Esophagus muscularis mucosa (tissue), 4 donors: ENCODE measurements around the gene DRC7. TPM values are rescaled to one million over a fixed set of nuclear protein-coding genes. Genes with fewer than 3 reads are reported as not detected.
"Not testable (repeated sequence)": the region's sequence is repeated elsewhere in the genome, so short reads cannot be mapped to it uniquely, and the experiment has no call there.

Source experiments
- DNase-seq: peaks from one replicate; pipeline ENCODE4 v3.0.0-alpha.2; 2017; ENCODE audit errors: extremely low spot score
- H3K27ac ChIP-seq, 4 donors: fragments of 200-600 bp; sonication (generic); replicated peaks in 1 of 4; 1 replicate in 3 of 4; 2 replicates in 1 of 4; pipeline ENCODE4 v1.5.1; 2016 to 2019; ENCODE audit warnings: mild to moderate bottlenecking in 1 of 4
- H3K27me3 ChIP-seq, 4 donors: fragments of 200-600 bp; sonication (generic); one replicate each; pipeline versions ENCODE4 v1.5.1 to v1.6.0; 2016 to 2019
- H3K36me3 ChIP-seq, 4 donors: fragments of 200-600 bp; sonication (generic); one replicate each; pipeline ENCODE4 v1.5.1; 2016 to 2019
- H3K4me1 ChIP-seq, 4 donors: fragments of 200-600 bp; sonication (generic); one replicate each; pipeline ENCODE4 v1.5.1; 2016 to 2019
- H3K4me3 ChIP-seq, 4 donors: fragments of 200-600 bp; sonication (generic); 1 replicate in 2 of 4; 2 replicates in 2 of 4; pipeline ENCODE4 v1.5.1; 2016 to 2019; ENCODE audit warnings: mild to moderate bottlenecking in 4 of 4, moderate library complexity in 1 of 4
- H3K9me3 ChIP-seq, 4 donors: fragments of 200-600 bp; sonication (generic); 1 replicate in 3 of 4; 2 replicates in 1 of 4; pipeline ENCODE4 v1.5.1; 2016 to 2019
- CTCF ChIP-seq, 3 experiments: fragments of 200-600 bp in 2 of 3; fragments of 450-650 bp in 1 of 3; sonication (generic) in 2 of 3; IDR thresholded peaks; one replicate each; pipeline ENCODE4 v1.5.1; 2017 to 2019; ENCODE audit warnings: antibody characterized with exemption in 3 of 3, mild to moderate bottlenecking in 2 of 3, moderate library complexity in 1 of 3
- EP300 ChIP-seq: sonication (generic); formaldehyde crosslinking; IDR thresholded peaks from one replicate; pipeline ENCODE4 v1.6.1; 2017; ENCODE audit warnings: antibody characterized with exemption
- POLR2A ChIP-seq: fragments of 450-650 bp; IDR thresholded peaks from one replicate; pipeline ENCODE4 v1.6.1; 2017; ENCODE audit warnings: antibody characterized with exemption, moderate library complexity, mild to moderate bottlenecking, low read depth
- POLR2AphosphoS5 ChIP-seq, 2 donors: sonication (generic); formaldehyde crosslinking; IDR thresholded peaks; one replicate each; pipeline ENCODE4 v1.6.1; 2017; ENCODE audit warnings: antibody characterized with exemption in 2 of 2
- WGBS: methylation state at CpG from one replicate; pipeline ENCODE4 v1.1.5; 2018; 5-methylcytosine and 5-hydroxymethylcytosine counted together
- intact Hi-C: fragments of 100-400 bp; cut with DNase I; formaldehyde crosslinking; loops from one replicate; pipeline ENCODE4 v1.15.1; 2023
- total RNA-seq, 4 donors: library from RNA; depleted of rRNA; stranded (reverse); fragments of >200 nt; gene quantifications; one replicate each; pipeline versions ENCODE4 v1.1.0 to v1.2.1, GENCODE V29; 2016

Gene DRC7
- total RNA-seq, 4 donors from 2014 or later, result under 0.01 to 0.17 TPM; not detected in 2

DNA sequence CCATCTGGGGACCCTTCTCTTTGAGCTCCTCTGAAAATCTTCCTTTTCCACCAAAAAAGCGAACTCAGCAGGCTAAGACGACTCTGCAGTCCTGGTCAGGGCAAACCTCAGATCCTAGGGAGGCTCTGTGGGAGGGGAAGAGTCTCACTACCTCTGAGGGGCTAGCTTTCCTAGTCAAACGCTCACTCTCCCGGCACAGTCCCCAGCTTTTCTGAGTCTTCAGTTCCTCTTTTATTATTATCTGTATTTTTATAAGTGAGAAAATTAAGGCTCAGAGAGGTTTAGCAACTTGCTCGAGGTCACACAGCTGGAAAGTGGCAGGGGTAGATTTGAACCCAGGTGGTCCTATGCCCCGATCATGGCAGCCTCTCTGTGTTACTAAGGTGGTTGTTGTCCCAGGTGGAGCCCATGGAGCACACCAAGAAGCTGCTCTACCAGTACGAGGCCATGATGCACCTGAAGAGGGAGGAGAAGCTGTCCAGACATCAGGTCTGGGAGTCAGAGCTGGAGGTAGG lies 31.9 kb downstream of the DRC7 start:
- intact Hi-C loops, result no loop called here
- no peak for DNase-seq
- peaks cover 0 to 17% (median 0%) of the 10 kb centered on the region in 4 donors for H3K27me3 ChIP-seq
- no peaks in the 10 kb centered on the region for H3K36me3 ChIP-seq
- H3K4me3 ChIP-seq, result no peak overlapping the region
- TF ChIP-seq POLR2AphosphoS5 (IDR thresholded peaks at IDR 0.05) (no peak), EP300 (no peak), POLR2A (no peak), CTCF (IDR thresholded peaks at IDR 0.05) (no peak)
- H3K9me3 ChIP-seq, result no peaks in the 10 kb centered on the region
- WGBS, result 76% methylated on average over 7 of the region's 7 CpGs
- no peaks in the 10 kb centered on the region for H3K4me1 ChIP-seq
- H3K27ac ChIP-seq, result no peak overlapping the region

DNA sequence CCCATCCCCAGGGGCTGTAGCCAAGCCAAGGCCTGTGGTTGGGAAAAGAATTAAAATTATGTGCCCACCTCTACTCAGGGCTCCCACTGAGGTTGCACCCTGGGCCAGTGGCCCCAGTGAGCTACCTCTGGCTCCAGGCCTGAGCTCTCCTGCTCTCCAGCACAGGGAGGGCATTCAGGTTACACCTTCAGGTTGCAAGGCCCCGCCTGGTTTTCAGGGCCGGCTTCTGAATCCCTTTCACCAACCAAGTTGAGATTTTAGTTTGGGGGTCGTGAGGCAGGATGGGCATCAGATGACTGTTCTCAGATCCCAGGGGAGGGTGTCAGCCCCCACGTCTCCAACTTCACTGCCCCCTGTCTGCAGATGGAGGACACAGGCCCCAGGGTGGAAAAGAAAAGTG lies 33.0 kb downstream of the DRC7 start:
- no peak overlapping the region for H3K4me3 ChIP-seq
- TF ChIP-seq POLR2A (no peak), CTCF (IDR thresholded peaks at IDR 0.05) (no peak), EP300 (no peak), POLR2AphosphoS5 (IDR thresholded peaks at IDR 0.05) (no peak)
- no peak overlapping the region for H3K27ac ChIP-seq
- H3K36me3 ChIP-seq, result no peaks in the 10 kb centered on the region
- H3K9me3 ChIP-seq, result no peaks in the 10 kb centered on the region
- H3K27me3 ChIP-seq, result peaks cover 0 to 9% (median 0%) of the 10 kb centered on the region in 4 donors
- 68% methylated on average over 4 of the region's 4 CpGs for WGBS
- intact Hi-C loops, result no loop called here
- no peak for DNase-seq
- H3K4me1 ChIP-seq, result no peaks in the 10 kb centered on the region

- WGBS, result 92% methylated on average over 9 of the region's 14 CpGs
- TF ChIP-seq EP300 (no peak), CTCF (IDR thresholded peaks at IDR 0.05) (no peak), POLR2AphosphoS5 (IDR thresholded peaks at IDR 0.05) (no peak)
- no peaks in the 10 kb centered on the region for H3K36me3 ChIP-seq
- H3K27ac ChIP-seq, result no peak overlapping the region
- DNase-seq, result no peak
- intact Hi-C loops, result no loop called here
- H3K9me3 ChIP-seq, result no peaks in the 10 kb centered on the region
- no peaks in the 10 kb centered on the region for H3K4me1 ChIP-seq
- no peak overlapping the region for H3K4me3 ChIP-seq
- H3K27me3 ChIP-seq, result peaks cover 0 to 5% (median 0%) of the 10 kb centered on the region in 4 donors
Observed at GRCh38 chr16:57728336-57729181, 34.0 kb downstream of the DRC7 start.

DNA sequence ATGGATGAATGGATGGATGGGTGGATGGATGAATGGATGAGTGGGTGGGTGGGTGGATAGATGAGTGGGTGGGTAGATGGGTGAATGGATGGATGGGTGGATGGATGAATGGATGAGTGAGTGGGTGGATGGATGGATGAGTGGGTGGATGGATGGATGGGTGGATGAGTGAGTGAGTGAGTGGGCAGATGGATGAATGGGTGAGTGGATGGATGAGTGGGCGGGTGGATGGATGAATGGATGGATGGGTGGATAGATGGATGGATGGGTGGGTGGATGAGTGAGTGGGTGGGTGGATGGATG lies 34.5 kb downstream of the DRC7 start:
- intact Hi-C loops, result no loop called here
- no peak overlapping the region for H3K27ac ChIP-seq

DNA sequence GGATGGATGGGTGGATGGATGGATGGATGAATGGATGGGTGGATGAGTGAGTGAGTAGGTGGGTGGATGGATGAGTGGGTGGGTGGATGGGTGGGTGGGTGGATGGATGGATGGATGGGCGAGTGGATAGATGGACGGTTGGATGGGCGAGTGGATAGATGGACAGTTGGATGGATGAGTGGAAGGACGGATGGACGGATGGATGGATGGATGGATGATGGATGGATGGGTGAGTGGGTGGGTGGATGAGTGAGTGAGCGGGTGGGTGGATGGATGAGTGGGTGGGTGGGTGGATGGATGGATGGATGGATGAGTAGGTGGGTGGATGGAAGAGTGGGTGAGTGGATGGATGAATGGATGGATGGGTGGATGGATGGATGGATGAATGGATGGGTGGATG lies 35.2 kb downstream of the DRC7 start:
- H3K36me3 ChIP-seq, H3K9me3 ChIP-seq, H3K27ac ChIP-seq, H3K27me3 ChIP-seq, DNase-seq, H3K4me3 ChIP-seq: not testable (repeated sequence)
- WGBS, result 95% methylated on average over 6 of the region's 6 CpGs
- H3K4me1 ChIP-seq, result peaks cover 6 to 10% (median 8%) of the 10 kb centered on the region in 4 donors
- intact Hi-C loops, result loop anchor here (10.0 kb wide), 2 partner anchors 255 to 395 kb away; partner anchors contain the start of gene CFAP20

More for the DNA sequence above, 34.5 kb downstream of the DRC7 start:
- Histone ChIP-seq H3K4me3 (no peak overlapping the region), H3K36me3 (no peaks in the 10 kb centered on the region), H3K9me3 (no peaks in the 10 kb centered on the region), H3K27me3 (peaks cover 0 to 5% (median 0%) of the 10 kb centered on the region in 4 donors), H3K4me1 (peaks cover 0 to 3% (median under 1%) of the 10 kb centered on the region in 4 donors)
- DNase-seq, result no peak
- TF ChIP-seq CTCF (IDR thresholded peaks at IDR 0.05), result no peak
- 86% methylated on average over 1 of the region's 1 CpG for WGBS
